Right atrium auricular region (tissue), 2 donors: Measurements from ENCODE around the gene GMCL2. TPM values are rescaled to one million over a fixed set of nuclear protein-coding genes. Genes with fewer than 3 reads are reported as not detected.

ENCODE experiments used
- DNase-seq: peaks from one replicate; pipeline ENCODE4 v3.0.0-alpha.2; 2019; ENCODE audit warnings: low spot score
- H3K27ac ChIP-seq, 2 donors: fragments of 200-600 bp; sonication (generic); 1 replicate in 1 of 2; 2 replicates in 1 of 2; pipeline ENCODE4 v1.5.1; 2016 to 2019
- H3K27me3 ChIP-seq, 2 donors: fragments of 200-600 bp; sonication (generic); one replicate each; pipeline versions ENCODE4 v1.5.1 to v1.6.0; 2017 to 2019
- H3K36me3 ChIP-seq: fragments of 200-600 bp; sonication (generic); one replicate; pipeline ENCODE4 v1.5.1; 2016
- H3K4me1 ChIP-seq, 2 donors: fragments of 200-600 bp; sonication (generic); one replicate each; pipeline versions ENCODE4 v1.5.1 to v1.6.0; 2017 to 2019
- H3K4me3 ChIP-seq, 2 donors: fragments of 200-600 bp; sonication (generic); 1 replicate in 1 of 2; 2 replicates in 1 of 2; pipeline ENCODE4 v1.5.1; 2017 to 2019; ENCODE audit warnings: mild to moderate bottlenecking in 1 of 2, moderate library complexity in 1 of 2
- H3K9me3 ChIP-seq, 2 donors: fragments of 200-600 bp; sonication (generic); one replicate each; pipeline ENCODE4 v1.5.1; 2019
- CTCF ChIP-seq, 2 donors: fragments of 200-600 bp; sonication (generic); IDR thresholded peaks; one replicate each; pipeline ENCODE4 v1.5.1; 2019; ENCODE audit warnings: antibody characterized with exemption in 2 of 2
- total RNA-seq, 2 donors: library from RNA; depleted of rRNA; stranded (reverse); fragments of >200 nt; gene quantifications; one replicate each; pipeline ENCODE4 v1.1.0, GENCODE V29; 2016

The GMCL2 gene
- total RNA-seq, 2 donors from 2014 or later: not detected

GRCh38 chr5:178234121-178234749 is 47.1 kb upstream of the GMCL2 start:
- no peak for DNase-seq
- Histone ChIP-seq H3K9me3 (no peaks in the 10 kb centered on the region), H3K4me1 (peaks cover 0 to 63% of the 10 kb centered on the region in 2 donors), H3K27me3 (no peaks in the 10 kb centered on the region), H3K27ac (peak overlapping the region in 1 of 2 donors; percentile 29), H3K4me3 (no peak overlapping the region), H3K36me3 (peaks cover 19% of the 10 kb centered on the region)
- TF ChIP-seq CTCF (IDR thresholded peaks at IDR 0.05): no peak

GRCh38 chr5:178232920-178233429 is 45.8 kb upstream of the GMCL2 start:
- H3K4me1 ChIP-seq: peaks cover 0 to 51% of the 10 kb centered on the region in 2 donors
- DNase-seq: no peak
- peaks cover 30% of the 10 kb centered on the region for H3K36me3 ChIP-seq
- no peaks in the 10 kb centered on the region for H3K9me3 ChIP-seq
- TF ChIP-seq CTCF (IDR thresholded peaks at IDR 0.05): no peak
- H3K27me3 ChIP-seq: no peaks in the 10 kb centered on the region
- peak overlapping the region; percentile 95 to 96 for H3K27ac ChIP-seq
- H3K4me3 ChIP-seq: peak overlapping the region; percentile 77 to 80

- TF ChIP-seq CTCF (IDR thresholded peaks at IDR 0.05): peak in 1 of 2 donors; percentile 36
- Histone ChIP-seq H3K4me1 (peaks cover 0 to 44% of the 10 kb centered on the region in 2 donors), H3K36me3 (peaks cover 35% of the 10 kb centered on the region), H3K27me3 (no peaks in the 10 kb centered on the region), H3K9me3 (no peaks in the 10 kb centered on the region), H3K4me3 (peak within 1 kb of the TSS; percentile 77 to 80), H3K27ac (peak within 1 kb of the TSS; percentile 95 to 96)
- DNase-seq: peak; percentile 68
Observed at GRCh38 chr5:178232124-178232919, 45.2 kb upstream of the GMCL2 start, which contains the start of gene PHYKPL. Gene PHYKPL, minus strand, starts transcription at chr5:178232802. Its CDS starts 252 bp downstream, at chr5:178232550.

- no peak for TF ChIP-seq CTCF (IDR thresholded peaks at IDR 0.05)
- Histone ChIP-seq H3K9me3 (no peaks in the 10 kb centered on the region), H3K36me3 (peaks cover 41% of the 10 kb centered on the region), H3K4me1 (peaks cover 0 to 37% of the 10 kb centered on the region in 2 donors), H3K27ac (peak overlapping the region; percentile 95 to 96), H3K4me3 (peak overlapping the region; percentile 77 to 80), H3K27me3 (no peaks in the 10 kb centered on the region)
- DNase-seq: no peak
Observed at GRCh38 chr5:178231539-178232123, 44.5 kb upstream of the GMCL2 start.

- Histone ChIP-seq H3K36me3 (peaks cover 41% of the 10 kb centered on the region), H3K4me3 (peak overlapping the region; percentile 77 to 80), H3K27me3 (no peaks in the 10 kb centered on the region), H3K9me3 (no peaks in the 10 kb centered on the region), H3K4me1 (peaks cover 0 to 31% of the 10 kb centered on the region in 2 donors), H3K27ac (peak overlapping the region; percentile 95 to 96)
- DNase-seq: peak; percentile 73
- TF ChIP-seq CTCF (IDR thresholded peaks at IDR 0.05): no peak
Observed at GRCh38 chr5:178230879-178231538, 43.8 kb upstream of the GMCL2 start.
